K562 (cell line): ENCODE results near the gene TSGA10IP. TPM values are rescaled to one million over a fixed set of nuclear protein-coding genes. Genes with fewer than 3 reads are reported as not detected.

Experiments
- ATAC-seq: fragments of 200-7000 bp; cut with Tn5 transposase; 3 replicates; pipeline ENCODE4 v1.9.1; 2020; ENCODE audit warnings: moderate library complexity
- BruUV-seq: library from RNA; stranded (reverse); fragments of 400-500 nt; replicated peaks from 2 replicates; lab custom pipeline; 2021; lab: Mats Ljungman, UMichigan
- CTCF ChIA-PET: fragments of 300-600 bp; formaldehyde crosslinking; extraction: SDS; loops from one replicate; lab custom pipeline; 2021; ENCODE audit warnings: low intra/inter-chr PET ratio; lab: Yijun Ruan, JAX
- POLR2A ChIA-PET: fragments of 300-600, 350-650 bp; sonication (Branson Sonifier 250); formaldehyde crosslinking; extraction: SDS; loops from one replicate; lab custom pipeline; 2021; ENCODE audit warnings: antibody characterized with exemption, inconsistent platforms; lab: Yijun Ruan, JAX
- DNase-seq, 4 experiments: peaks; one replicate each; pipeline versions ENCODE4 v3.0.0 to v3.0.0-alpha.2; 2011 to 2018; ENCODE audit warnings: low spot score in 3 of 4, mixed read lengths in 3 of 4; ENCODE audit errors: extremely low read depth in 1 of 4
- FAIRE-seq: peaks from 2 replicates; lab custom pipeline; 2011; peaks lifted over from hg19 to GRCh38; lab: Jason Lieb, UNC
- H2AFZ ChIP-seq: 2 replicates; pipeline ENCODE4 v1.6.0; 2011; ENCODE audit warnings: low read depth, low read length, control low read depth, inconsistent platforms
- H3K27ac ChIP-seq: fragments of 200-600 bp; 3 replicates; pipeline ENCODE4 v1.8.0; 2011; ENCODE audit warnings: low read depth, mild to moderate bottlenecking, control low read depth, inconsistent platforms, low read length, moderate library complexity, mixed read lengths; ENCODE audit errors: extremely low read depth
- H3K27me3 ChIP-seq, 2 experiments: fragments of 300-600 bp in 1 of 2; 2 replicates in 1 of 2; 3 replicates in 1 of 2; pipeline versions ENCODE4 v1.6.0 to v1.8.0; 2011; ENCODE audit warnings: inconsistent platforms in 2 of 2, low read length in 2 of 2, mild to moderate bottlenecking in 1 of 2, mixed read lengths in 1 of 2, moderate library complexity in 1 of 2; ENCODE audit not compliant: control insufficient read depth in 2 of 2, insufficient read depth in 2 of 2
- H3K36me3 ChIP-seq: fragments of 300-600 bp; 3 replicates; pipeline ENCODE4 v1.8.0; 2011; ENCODE audit warnings: mild to moderate bottlenecking, low read length, inconsistent platforms; ENCODE audit not compliant: control insufficient read depth, insufficient read depth
- H3K4me1 ChIP-seq, 2 experiments: fragments of 200-600 bp in 1 of 2; replicated peaks in 1 of 2; 2 replicates in 1 of 2; 3 replicates in 1 of 2; pipeline versions ENCODE4 v1.5.1 to v1.8.0; 2011; ENCODE audit warnings: inconsistent platforms in 2 of 2, low read length in 2 of 2, mild to moderate bottlenecking in 1 of 2, mixed read lengths in 1 of 2, moderate library complexity in 1 of 2; ENCODE audit not compliant: control insufficient read depth in 2 of 2, insufficient read depth in 2 of 2
- H3K4me2 ChIP-seq: 2 replicates; pipeline ENCODE4 v1.6.1; 2011; ENCODE audit warnings: low read length, control low read depth, inconsistent platforms, mixed read lengths; ENCODE audit not compliant: insufficient read depth
- H3K4me3 ChIP-seq: fragments of 200-600 bp; sonication (generic), shearing (Covaris generic); 2 replicates; pipeline ENCODE4 v1.5.1; 2016; ENCODE audit warnings: control low read depth, inconsistent platforms
- H3K79me2 ChIP-seq: fragments of 200-600 bp; 3 replicates; pipeline ENCODE4 v1.8.0; 2011; ENCODE audit warnings: low read length, inconsistent platforms; ENCODE audit not compliant: control insufficient read depth, insufficient read depth
- H3K9ac ChIP-seq, 2 experiments: 2 replicates each; pipeline versions ENCODE4 v1.6.0 to v1.6.1; 2011; ENCODE audit warnings: low read depth in 2 of 2, low read length in 2 of 2, control low read depth in 1 of 2, inconsistent platforms in 1 of 2, mild to moderate bottlenecking in 1 of 2, mixed read lengths in 1 of 2; ENCODE audit not compliant: insufficient read depth in 1 of 2
- H3K9me1 ChIP-seq: one replicate; pipeline ENCODE4 v1.6.0; 2011; ENCODE audit warnings: inconsistent platforms, mild to moderate bottlenecking, low read length, moderate library complexity; ENCODE audit not compliant: control insufficient read depth, insufficient read depth
- H3K9me3 ChIP-seq: replicated peaks from 2 replicates; pipeline ENCODE4 v1.5.1; 2011; ENCODE audit warnings: low read depth, low read length, inconsistent platforms; ENCODE audit not compliant: control insufficient read depth, insufficient read depth
- H4K20me1 ChIP-seq: replicated peaks from 2 replicates; pipeline ENCODE4 v1.6.1; 2011; ENCODE audit warnings: low read length, inconsistent platforms, mixed read lengths; ENCODE audit not compliant: control insufficient read depth, insufficient read depth
- GATAD2B ChIP-seq: fragments of 450-650 bp; IDR thresholded peaks from 2 replicates; pipeline ENCODE4 v1.6.1; 2017; ENCODE audit warnings: mild to moderate bottlenecking, borderline replicate concordance
- HNRNPUL1 ChIP-seq: fragments of 200-400 bp; formaldehyde crosslinking; IDR thresholded peaks from 2 replicates; pipeline ENCODE4 v1.6.1; 2017; ENCODE audit warnings: low read length
- KAT8 ChIP-seq: fragments of 450-650 bp; IDR thresholded peaks from 2 replicates; pipeline ENCODE4 v1.6.1; 2016; ENCODE audit warnings: low read depth, mild to moderate bottlenecking
- PML ChIP-seq: IDR thresholded peaks from 2 replicates; pipeline ENCODE4 v1.6.1; 2012; ENCODE audit warnings: low read length, inconsistent platforms
- POLR2AphosphoS2 ChIP-seq: IDR thresholded peaks from 2 replicates; pipeline ENCODE4 v1.6.1; 2012; ENCODE audit warnings: low read length, improper control_type of control experiment
- PURB ChIP-seq: sonication (generic); formaldehyde crosslinking; IDR thresholded peaks from 2 replicates; pipeline ENCODE4 v1.9.0; 2021; ENCODE audit warnings: low read depth, mild to moderate bottlenecking, missing genetic modification reagents
- SMC3 ChIP-seq: conservative IDR thresholded peaks from 2 replicates; pipeline ENCODE4 v1.6.1; 2011; ENCODE audit warnings: low read depth, low read length, improper control_type of control experiment; ENCODE audit not compliant: insufficient read depth
- ZNF23 ChIP-seq: fragments of 250-450 bp; sonication (Bioruptor Pico); IDR thresholded peaks from 2 replicates; pipeline ENCODE4 v1.4.0; 2020; ENCODE audit warnings: mild to moderate bottlenecking
- WGBS: fragments of 100-300 bp; shearing (Covaris generic); methylation state at CpG from one replicate; pipeline ENCODE4 v1.1.6; 2016; ENCODE audit warnings: low coverage, mixed read lengths; ENCODE audit not compliant: insufficient coverage; ENCODE audit errors: missing lambda C conversion rate; 5-methylcytosine and 5-hydroxymethylcytosine counted together
- in situ Hi-C: fragments of 300-500 bp; cut with MboI; formaldehyde crosslinking; loops from 4 replicates; pipeline ENCODE4 v1.15.0; 2018; ENCODE audit warnings: inconsistent platforms, mixed read lengths
- intact Hi-C: fragments of 100-400 bp; cut with micrococcal nuclease; formaldehyde crosslinking; loops from 2 replicates; pipeline ENCODE4 v1.14.2; 2022
- polyA plus RNA-seq, 8 experiments: library from polyadenylated mRNA; depleted of rRNA in 4 of 8; stranded (reverse) in 5 of 8; unstranded in 3 of 8; fragments of >200 nt; fragmentation: Nextera tagmentation in 2 of 8; fragmentation: Illumina TruSeq in 1 of 8; extraction: Ambion mirVana in 2 of 8; extraction: Trizol in 1 of 8; gene quantifications; 2 replicates each; pipeline versions ENCODE4 v1.2.1 to v1.2.3, GENCODE V29; 2011 to 2014; ENCODE audit warnings: inconsistent platforms in 1 of 8, missing spikeins in 1 of 8
- total RNA-seq, 7 experiments: library from RNA; depleted of rRNA in 6 of 7; stranded (reverse); fragments of >200 nt in 6 of 7; fragmentation: Illumina TruSeq in 2 of 7; extraction: Trizol in 2 of 7; gene quantifications; 2 replicates each; pipeline versions ENCODE4 v1.2.1 to v1.2.3, GENCODE V29; 2011 to 2021; ENCODE audit warnings: low replicate concordance in 1 of 7
- TF ChIP-seq, protein P1 (sequence below), 2 experiments: fragments of 450-650 bp; formaldehyde crosslinking in 1 of 2; IDR thresholded peaks; 2 replicates each; pipeline versions ENCODE4 v1.4.0 to v1.6.1; 2014 to 2020; ENCODE audit warnings: mild to moderate bottlenecking in 2 of 2, borderline replicate concordance in 1 of 2, low read depth in 1 of 2
- TF ChIP-seq, protein P2 (sequence below): IDR thresholded peaks from 3 replicates; pipeline ENCODE4 v1.6.1; 2011; ENCODE audit warnings: borderline replicate concordance, mild to moderate bottlenecking; ENCODE audit not compliant: insufficient read length, insufficient read depth

Gene TSGA10IP
- total and polyA plus RNA-seq, 9 of the 15 experiments (the other 6 are each of a cell fraction or from before 2014, with no cell fraction given), result not detected

DNA sequence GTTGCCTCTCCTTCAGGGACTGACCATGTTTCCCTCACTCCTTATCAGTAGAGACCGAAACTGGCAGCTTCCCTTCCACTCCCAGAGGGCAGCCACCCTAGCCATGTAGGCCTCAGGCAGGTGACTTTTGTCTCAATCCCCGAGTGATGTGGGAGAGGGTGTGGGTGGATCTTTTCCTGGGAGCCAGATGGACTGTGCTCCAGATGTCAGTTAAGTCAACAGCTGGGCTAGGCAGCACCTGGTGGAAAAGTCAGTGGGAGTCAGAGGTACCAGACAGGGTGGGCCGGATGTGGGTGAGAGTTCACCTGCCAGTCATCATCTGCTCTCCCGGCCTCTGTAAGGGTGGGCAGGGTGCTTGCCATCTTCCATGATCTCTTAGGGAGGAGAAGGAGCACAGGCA lies 58.9 kb downstream of the TSGA10IP start:
- in situ Hi-C loops (no loop called here), intact Hi-C loops (loop anchor here (5.0 kb wide), 1 partner anchor 63 kb away; no protein-coding TSS in a partner anchor)
- CTCF ChIA-PET, result interaction anchor here (0.7 kb wide), 1 partner anchor 116 kb away, joined by 3 read pairs; the partner anchor contains the start of gene FIBP
- Histone ChIP-seq H4K20me1 (peaks cover 3% of the 10 kb centered on the region; the same call in 1 of the 2 replicates), H2AFZ (no peak overlapping the region), H3K4me2 (no peak overlapping the region), H3K9me1 (no peaks in the 10 kb centered on the region), H3K27me3 (no peaks in the 10 kb centered on the region), H3K9ac (peak overlapping the region in 1 of 2 experiments; percentile 60; a peak in 1 of 4 replicates), H3K36me3 (peaks cover 42% of the 10 kb centered on the region; the same call in 2 of the 3 replicates), H3K79me2 (peaks cover 43% of the 10 kb centered on the region), H3K27ac (no peak overlapping the region), H3K4me3 (no peak overlapping the region), H3K4me1 (peaks cover 28 to 34% of the 10 kb centered on the region in 2 experiments; a peak in 4 of 5 replicates), H3K9me3 (no peaks in the 10 kb centered on the region)
- BruUV-seq, result no TSS peak
- WGBS, result 92% methylated on average over 4 of the region's 4 CpGs
- TF ChIP-seq PURB (no peak), KAT8 (no peak), ZNF23 (CRISPR knock-in tag) (no peak), SMC3 (no peak), HNRNPUL1 (no peak), PML (no peak), GATAD2B (no peak), POLR2AphosphoS2 (no peak)
- TF ChIP-seq, protein P1, sequence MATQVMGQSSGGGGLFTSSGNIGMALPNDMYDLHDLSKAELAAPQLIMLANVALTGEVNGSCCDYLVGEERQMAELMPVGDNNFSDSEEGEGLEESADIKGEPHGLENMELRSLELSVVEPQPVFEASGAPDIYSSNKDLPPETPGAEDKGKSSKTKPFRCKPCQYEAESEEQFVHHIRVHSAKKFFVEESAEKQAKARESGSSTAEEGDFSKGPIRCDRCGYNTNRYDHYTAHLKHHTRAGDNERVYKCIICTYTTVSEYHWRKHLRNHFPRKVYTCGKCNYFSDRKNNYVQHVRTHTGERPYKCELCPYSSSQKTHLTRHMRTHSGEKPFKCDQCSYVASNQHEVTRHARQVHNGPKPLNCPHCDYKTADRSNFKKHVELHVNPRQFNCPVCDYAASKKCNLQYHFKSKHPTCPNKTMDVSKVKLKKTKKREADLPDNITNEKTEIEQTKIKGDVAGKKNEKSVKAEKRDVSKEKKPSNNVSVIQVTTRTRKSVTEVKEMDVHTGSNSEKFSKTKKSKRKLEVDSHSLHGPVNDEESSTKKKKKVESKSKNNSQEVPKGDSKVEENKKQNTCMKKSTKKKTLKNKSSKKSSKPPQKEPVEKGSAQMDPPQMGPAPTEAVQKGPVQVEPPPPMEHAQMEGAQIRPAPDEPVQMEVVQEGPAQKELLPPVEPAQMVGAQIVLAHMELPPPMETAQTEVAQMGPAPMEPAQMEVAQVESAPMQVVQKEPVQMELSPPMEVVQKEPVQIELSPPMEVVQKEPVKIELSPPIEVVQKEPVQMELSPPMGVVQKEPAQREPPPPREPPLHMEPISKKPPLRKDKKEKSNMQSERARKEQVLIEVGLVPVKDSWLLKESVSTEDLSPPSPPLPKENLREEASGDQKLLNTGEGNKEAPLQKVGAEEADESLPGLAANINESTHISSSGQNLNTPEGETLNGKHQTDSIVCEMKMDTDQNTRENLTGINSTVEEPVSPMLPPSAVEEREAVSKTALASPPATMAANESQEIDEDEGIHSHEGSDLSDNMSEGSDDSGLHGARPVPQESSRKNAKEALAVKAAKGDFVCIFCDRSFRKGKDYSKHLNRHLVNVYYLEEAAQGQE (IDR thresholded peaks at IDR 0.05; ENCODE audit: borderline replicate concordance), result no peak
- TF ChIP-seq, protein P1 (CRISPR knock-in tag; IDR thresholded peaks at IDR 0.05; ENCODE audit: low read depth), result no peak
- TF ChIP-seq, protein P2, sequence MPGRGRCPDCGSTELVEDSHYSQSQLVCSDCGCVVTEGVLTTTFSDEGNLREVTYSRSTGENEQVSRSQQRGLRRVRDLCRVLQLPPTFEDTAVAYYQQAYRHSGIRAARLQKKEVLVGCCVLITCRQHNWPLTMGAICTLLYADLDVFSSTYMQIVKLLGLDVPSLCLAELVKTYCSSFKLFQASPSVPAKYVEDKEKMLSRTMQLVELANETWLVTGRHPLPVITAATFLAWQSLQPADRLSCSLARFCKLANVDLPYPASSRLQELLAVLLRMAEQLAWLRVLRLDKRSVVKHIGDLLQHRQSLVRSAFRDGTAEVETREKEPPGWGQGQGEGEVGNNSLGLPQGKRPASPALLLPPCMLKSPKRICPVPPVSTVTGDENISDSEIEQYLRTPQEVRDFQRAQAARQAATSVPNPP, result no peak
- ATAC-seq (no peak), DNase-seq (no peak), FAIRE-seq (no peak)
- POLR2A ChIA-PET, result interaction anchor here (0.6 to 1.1 kb wide), 3 partner anchors 9 to 112 kb away, joined by 3 to 4 read pairs (median 3); no protein-coding TSS in a partner anchor
